Retina (tissue), 1 donor: ENCODE measurements around the gene ENOX2.

Source experiments
- DNase-seq: peaks from one replicate; pipeline ENCODE4 v3.0.0-alpha.2; 2016

The ENOX2 gene

DNA sequence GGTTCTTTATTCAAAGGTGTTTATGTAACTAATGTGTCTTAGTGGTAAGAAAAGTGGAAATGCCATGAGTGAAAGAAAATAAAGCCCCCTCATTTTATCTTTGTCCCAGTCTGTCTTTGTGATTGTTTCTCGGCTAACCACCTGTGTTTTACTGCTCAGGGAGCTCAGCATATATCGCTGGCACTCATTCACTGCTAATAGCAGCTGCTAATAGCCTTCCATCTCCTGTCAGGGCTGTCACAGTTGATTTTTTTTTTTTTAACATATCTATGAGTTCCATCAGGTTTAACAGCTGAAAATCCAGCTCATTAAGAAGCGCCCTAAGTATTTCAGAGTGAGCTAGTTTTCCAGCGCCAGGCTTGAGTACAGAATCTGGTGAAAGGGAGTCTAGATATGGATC is 295.6 kb downstream of the ENOX2 start:
- no peak for DNase-seq

DNA sequence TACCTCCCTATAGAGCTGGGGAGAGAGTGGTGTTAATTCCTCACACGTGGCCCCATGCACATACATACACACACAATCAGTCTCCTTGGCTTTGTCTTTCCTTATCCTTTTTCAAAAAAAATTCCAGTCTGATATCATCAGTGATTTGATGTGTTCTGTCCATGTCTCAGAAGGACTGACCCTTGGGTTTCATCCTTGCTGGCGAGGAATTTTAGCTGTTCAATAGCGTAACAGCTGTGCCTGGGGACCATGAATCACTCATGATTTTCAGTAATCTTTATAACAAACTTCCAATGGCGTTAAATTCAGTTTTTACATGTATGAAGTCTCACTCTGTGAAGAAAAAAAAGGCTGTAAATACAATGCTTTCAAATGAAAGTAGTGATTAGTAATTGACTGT is 296.6 kb downstream of the ENOX2 start:
- DNase-seq: no peak

DNA sequence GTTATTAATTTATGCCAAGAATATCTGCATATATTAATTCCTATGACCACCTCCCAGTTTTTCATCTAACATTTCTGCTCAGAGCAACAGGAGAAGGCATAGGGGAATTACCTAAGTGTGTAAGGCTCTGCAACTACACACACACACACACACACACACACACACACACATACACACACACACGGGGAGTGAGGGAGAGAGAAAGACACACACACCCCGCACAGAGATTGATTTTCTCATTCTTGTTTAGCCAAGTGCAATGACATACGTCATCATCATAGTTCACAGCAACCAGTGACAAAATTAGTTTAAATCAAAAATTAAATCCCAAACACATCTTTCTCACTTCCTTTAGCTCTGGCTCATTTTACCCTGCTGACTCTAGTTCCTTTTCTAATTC is 298.1 kb downstream of the ENOX2 start:
- no peak for DNase-seq

DNA sequence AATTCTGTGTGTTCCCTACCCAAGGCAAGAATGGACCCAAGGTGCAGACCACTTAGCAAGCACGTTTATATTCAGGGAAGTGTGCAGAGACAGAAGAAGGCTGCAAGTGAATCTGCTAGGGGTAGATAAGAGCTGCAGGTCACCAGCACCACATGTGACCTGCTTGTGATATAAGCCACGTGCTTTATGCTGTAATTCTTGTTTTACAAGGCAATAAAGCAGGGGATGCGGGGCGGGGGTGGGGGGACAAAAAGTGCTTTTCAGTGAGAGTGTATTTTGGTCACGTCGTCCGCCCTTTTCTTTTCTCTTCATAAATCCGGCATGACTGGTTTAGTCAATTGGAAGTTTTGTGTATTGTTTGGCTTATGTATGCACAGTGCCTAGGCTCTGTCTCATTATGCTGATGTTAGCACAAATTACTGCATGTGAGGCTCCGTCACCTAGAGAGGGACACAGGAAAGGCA is 308.5 kb downstream of the ENOX2 start:
- DNase-seq: peak; percentile 51

DNA sequence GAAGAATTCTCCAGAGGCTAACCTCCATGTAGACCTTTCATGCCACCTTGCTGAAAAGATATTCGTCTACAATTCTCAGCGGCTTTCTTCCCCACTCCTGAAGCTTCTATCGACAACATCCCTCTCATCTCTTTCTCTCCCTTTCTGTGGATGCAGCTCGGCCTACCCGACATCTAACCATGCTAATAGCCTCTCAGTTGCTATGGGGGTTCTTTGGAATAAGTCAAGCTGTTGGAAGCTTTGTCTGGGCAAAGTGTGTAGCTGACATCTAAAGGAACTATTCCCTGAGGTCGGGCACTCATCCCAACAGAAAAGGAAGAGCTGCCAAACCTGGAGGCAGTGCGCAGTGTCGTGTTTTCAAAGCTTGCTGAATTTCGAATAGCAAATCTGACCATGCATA is 309.1 kb downstream of the ENOX2 start:
- DNase-seq: no peak

DNA sequence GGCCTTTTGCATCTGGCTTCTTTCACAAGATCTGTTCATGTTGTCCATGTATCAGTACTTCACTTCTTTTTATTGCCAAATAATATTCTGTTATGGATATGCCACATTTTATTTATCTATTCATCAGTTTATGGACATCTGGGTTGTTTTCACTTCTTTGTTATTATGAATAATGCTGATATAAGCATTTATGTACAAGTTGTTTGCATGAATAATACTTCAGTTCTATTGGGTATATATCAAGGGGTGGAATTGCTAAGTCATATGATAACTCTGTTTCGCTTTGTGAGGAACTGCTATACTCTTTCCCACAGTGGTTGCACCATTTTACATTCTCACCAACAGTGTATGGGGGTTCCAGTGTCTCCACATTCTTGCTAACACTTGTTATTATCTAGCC is 310.8 kb downstream of the ENOX2 start:
- DNase-seq: no peak

DNA sequence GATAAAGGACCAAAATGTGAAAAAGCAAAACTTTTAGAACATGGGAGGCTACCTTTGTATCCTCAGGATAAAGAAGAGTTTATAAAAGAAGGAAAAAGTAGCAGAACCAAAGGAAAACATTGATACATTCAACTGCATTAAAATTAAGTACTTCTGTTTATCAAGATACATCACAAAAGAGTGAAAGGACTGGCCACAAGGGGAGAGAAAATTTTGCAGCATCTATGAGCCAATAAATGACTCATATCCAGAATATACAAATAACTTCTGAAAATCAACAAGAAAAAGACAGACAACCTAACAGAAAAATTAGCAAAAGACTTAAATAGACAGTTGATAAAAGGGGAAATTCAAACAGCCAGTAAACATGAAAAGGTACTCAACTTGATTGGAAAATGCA is 324.1 kb downstream of the ENOX2 start:
- no peak for DNase-seq

DNA sequence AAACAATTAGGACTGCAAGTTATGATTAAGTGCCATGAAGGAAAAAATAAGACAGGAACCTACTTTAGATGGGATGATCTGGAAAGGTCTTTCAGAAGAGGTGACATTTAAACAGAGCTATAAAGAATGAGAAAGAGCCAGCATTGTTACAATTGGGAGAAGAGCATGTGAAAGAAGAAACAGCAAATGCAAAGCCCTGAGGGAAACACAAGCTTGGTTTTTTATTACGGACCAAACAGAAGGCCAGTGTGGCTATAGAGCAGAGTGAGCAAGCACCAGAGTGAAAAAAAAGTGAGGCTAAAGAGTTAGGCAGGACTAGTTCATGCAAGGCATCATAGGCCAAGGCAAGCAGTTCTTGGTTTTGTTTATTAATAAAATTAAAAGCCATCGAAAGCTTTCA is 325.6 kb downstream of the ENOX2 start:
- DNase-seq: no peak

DNA sequence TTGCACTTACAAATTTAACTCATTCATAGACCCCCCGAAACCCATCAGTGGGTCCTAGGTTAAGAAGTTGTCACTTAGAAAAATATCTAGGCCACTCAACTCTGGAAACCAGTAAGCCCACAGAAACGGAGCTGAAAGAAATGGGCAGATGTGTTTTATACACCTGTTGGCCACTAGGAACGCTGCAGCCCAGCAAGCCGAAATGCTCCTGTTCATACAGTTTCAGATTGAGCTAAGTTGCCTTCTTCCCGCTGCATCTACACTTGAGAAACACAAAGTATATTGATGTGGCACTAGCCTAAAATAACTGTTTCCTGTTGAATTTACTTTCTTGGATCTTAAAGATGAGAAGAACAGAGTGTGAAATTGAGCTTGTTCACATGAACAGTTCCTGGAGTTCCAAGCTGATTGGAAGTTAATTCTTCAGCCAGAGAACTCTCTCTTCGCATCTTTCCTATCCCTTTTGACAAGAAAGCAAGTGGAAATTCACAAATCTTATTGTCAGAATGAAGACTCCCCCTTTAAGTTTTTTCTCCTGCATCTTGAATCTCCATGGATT is 327.1 kb downstream of the ENOX2 start:
- peak; percentile 14 for DNase-seq
